Glutamatergic neuron (in vitro differentiated cells): Measurements from ENCODE around the gene SPP2. TPM values are rescaled to one million over a fixed set of nuclear protein-coding genes. Genes with fewer than 3 reads are reported as not detected.

Experiments used
- DNase-seq: peaks from one replicate; pipeline ENCODE4 v3.0.0; 2022
- H3K27ac Mint-ChIP-seq: one replicate; pipeline ENCODE4 v1.8.0; 2020; ENCODE audit warnings: mild to moderate bottlenecking, mixed read lengths, inconsistent platforms; ENCODE audit not compliant: unreplicated experiment
- H3K27me3 Mint-ChIP-seq: one replicate; pipeline ENCODE4 v1.8.0; 2020; ENCODE audit warnings: mild to moderate bottlenecking, moderate library complexity, mixed read lengths, inconsistent platforms; ENCODE audit not compliant: unreplicated experiment
- H3K36me3 Mint-ChIP-seq: one replicate; pipeline ENCODE4 v1.8.0; 2020; ENCODE audit warnings: mild to moderate bottlenecking, mixed read lengths, inconsistent platforms; ENCODE audit not compliant: unreplicated experiment
- H3K4me1 Mint-ChIP-seq: one replicate; pipeline ENCODE4 v1.8.0; 2020; ENCODE audit warnings: mild to moderate bottlenecking, low read depth, mixed read lengths, inconsistent platforms; ENCODE audit not compliant: unreplicated experiment
- H3K4me3 Mint-ChIP-seq: one replicate; pipeline ENCODE4 v1.8.0; 2020; ENCODE audit warnings: mild to moderate bottlenecking, mixed read lengths, inconsistent platforms; ENCODE audit not compliant: unreplicated experiment
- H3K9me3 Mint-ChIP-seq: one replicate; pipeline ENCODE4 v1.8.0; 2020; ENCODE audit warnings: mild to moderate bottlenecking, moderate library complexity, mixed read lengths, inconsistent platforms; ENCODE audit not compliant: unreplicated experiment
- total RNA-seq: library from RNA; stranded (reverse); fragmentation: NEBNext Ultra II Directional; extraction: Animal tissue kit (Norgen Biotek cat#: 25700); gene quantifications from one replicate; pipeline ENCODE4 v1.2.1, GENCODE V29; 2021; ENCODE audit not compliant: unreplicated experiment
- TF ChIP-seq, protein P1 (sequence below): fragments of 200-600 bp; sonication (generic); IDR thresholded peaks from one replicate; pipeline ENCODE4 v1.5.0; 2021; ENCODE audit not compliant: partially characterized antibody, unreplicated experiment

SPP2 gene
- total RNA-seq, 1 donor from 2014 or later, result not detected

DNA sequence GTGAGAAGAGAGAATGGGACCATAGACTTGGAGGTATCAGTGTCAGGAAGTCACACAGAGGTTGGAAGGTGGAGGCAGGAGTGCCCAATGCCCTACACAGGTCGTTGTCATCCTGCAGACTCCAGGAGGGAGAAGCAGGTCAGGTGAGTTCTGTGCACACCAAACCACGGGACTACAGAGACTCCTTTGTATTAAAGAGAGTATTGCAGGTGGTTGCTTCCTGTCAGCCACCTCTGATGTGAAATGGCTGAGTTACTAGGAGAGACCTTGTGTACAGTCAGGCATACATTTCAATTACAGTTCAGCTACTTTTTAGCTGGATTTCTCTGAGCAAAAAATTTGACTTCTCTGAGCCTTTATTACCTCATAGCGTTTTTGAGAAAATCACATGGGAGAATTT, 51.6 kb downstream of the SPP2 start:
- TF ChIP-seq, protein P1, sequence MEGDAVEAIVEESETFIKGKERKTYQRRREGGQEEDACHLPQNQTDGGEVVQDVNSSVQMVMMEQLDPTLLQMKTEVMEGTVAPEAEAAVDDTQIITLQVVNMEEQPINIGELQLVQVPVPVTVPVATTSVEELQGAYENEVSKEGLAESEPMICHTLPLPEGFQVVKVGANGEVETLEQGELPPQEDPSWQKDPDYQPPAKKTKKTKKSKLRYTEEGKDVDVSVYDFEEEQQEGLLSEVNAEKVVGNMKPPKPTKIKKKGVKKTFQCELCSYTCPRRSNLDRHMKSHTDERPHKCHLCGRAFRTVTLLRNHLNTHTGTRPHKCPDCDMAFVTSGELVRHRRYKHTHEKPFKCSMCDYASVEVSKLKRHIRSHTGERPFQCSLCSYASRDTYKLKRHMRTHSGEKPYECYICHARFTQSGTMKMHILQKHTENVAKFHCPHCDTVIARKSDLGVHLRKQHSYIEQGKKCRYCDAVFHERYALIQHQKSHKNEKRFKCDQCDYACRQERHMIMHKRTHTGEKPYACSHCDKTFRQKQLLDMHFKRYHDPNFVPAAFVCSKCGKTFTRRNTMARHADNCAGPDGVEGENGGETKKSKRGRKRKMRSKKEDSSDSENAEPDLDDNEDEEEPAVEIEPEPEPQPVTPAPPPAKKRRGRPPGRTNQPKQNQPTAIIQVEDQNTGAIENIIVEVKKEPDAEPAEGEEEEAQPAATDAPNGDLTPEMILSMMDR, result no peak
- H3K36me3 Mint-ChIP-seq, result no peaks in the 10 kb centered on the region
- H3K4me3 Mint-ChIP-seq, result no peak overlapping the region
- H3K27me3 Mint-ChIP-seq, result no peaks in the 10 kb centered on the region
- no peak for DNase-seq
- no peak overlapping the region for H3K27ac Mint-ChIP-seq
- H3K4me1 Mint-ChIP-seq, result no peaks in the 10 kb centered on the region
- no peaks in the 10 kb centered on the region for H3K9me3 Mint-ChIP-seq

DNA sequence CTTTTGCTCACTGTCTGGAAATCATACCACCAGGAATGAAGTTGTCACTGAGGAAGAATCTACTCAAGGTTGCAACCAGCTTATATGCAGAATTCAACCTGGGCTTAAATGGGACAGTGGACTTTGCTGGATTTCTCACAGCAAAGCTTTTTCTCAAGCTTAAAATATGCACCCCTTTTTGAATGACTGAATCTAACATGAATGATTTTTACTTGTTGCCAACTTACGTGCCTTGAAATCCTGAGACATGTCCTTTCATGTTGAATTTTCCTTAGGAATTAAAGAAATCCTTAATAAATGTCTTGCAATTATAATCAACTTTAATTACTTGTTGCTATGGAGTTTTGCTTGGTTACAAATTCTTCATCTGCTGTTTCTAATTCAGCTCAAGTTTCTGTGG, 57.4 kb downstream of the SPP2 start:
- H3K36me3 Mint-ChIP-seq, result no peaks in the 10 kb centered on the region
- H3K27me3 Mint-ChIP-seq, result peaks cover 2% of the 10 kb centered on the region
- no peak overlapping the region for H3K4me3 Mint-ChIP-seq
- DNase-seq, result no peak
- H3K4me1 Mint-ChIP-seq, result no peaks in the 10 kb centered on the region
- TF ChIP-seq, protein P1, result no peak
- no peaks in the 10 kb centered on the region for H3K9me3 Mint-ChIP-seq
- no peak overlapping the region for H3K27ac Mint-ChIP-seq

DNA sequence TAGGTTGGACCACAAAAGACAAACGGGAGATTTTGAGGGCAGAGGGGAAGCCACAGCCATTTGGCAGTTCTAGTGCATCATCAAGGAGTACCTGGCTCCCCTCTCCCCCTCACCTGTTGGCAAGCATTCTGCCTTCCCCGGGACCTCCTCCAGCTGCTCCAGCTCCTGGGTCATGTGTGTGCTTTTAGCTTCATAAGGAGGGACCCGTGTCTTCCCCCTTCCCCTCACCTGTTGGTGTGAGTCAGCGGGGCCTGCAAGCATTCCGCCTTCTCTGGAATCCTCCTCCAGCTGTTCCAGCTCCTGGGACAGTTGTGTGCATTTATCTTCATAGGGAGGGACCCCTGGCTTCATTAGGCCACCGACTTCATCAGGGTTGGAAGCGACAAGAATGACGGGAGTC, 58.8 kb downstream of the SPP2 start:
- no peaks in the 10 kb centered on the region for H3K4me1 Mint-ChIP-seq
- H3K9me3 Mint-ChIP-seq, result no peaks in the 10 kb centered on the region
- peaks cover 2% of the 10 kb centered on the region for H3K27me3 Mint-ChIP-seq
- no peak overlapping the region for H3K27ac Mint-ChIP-seq
- no peaks in the 10 kb centered on the region for H3K36me3 Mint-ChIP-seq
- TF ChIP-seq, protein P1, result no peak
- no peak for DNase-seq
- H3K4me3 Mint-ChIP-seq, result no peak overlapping the region

DNA sequence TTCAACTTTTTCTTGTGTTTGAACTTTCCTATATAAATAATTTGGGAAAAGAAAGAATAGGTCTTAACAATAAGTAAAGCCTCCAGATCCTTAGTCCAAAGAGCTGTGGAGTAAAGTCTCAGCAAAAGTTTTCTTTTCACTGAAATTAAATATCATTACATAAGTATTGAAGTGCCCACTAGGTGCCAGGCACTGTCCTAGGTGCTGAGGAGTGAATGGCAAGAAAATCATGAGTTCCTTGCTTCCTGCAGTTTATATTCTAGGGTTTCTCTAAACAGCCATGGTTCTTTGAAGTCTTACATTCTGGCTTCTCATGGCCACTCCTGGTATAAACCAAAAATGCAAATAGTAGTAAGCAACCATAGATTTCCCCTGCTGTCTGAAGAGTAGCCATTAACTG, 59.7 kb downstream of the SPP2 start:
- Mint-ChIP-seq H3K27ac (no peak overlapping the region), H3K4me1 (no peaks in the 10 kb centered on the region), H3K9me3 (no peaks in the 10 kb centered on the region), H3K36me3 (no peaks in the 10 kb centered on the region), H3K27me3 (peaks cover 2% of the 10 kb centered on the region), H3K4me3 (no peak overlapping the region)
- TF ChIP-seq, protein P1, result no peak
- no peak for DNase-seq

DNA sequence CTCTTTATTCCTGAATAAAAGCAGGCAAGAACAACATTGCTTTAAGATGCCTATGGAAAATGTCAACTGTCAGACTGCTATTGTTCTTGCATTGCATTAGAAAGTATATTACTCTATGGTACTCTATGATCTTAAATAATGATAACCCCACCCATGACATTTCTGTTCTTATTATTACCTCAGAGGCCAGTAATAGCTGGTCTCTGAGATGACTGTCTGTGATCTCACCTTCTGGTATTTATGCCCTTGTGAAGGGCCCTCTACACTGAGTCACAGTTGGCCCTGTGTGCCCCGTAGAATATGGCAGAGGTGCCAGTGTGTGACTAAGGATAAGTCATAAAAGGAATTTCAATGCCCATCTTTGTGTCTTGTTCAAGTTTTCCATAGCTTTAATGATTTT, 61.0 kb downstream of the SPP2 start:
- Mint-ChIP-seq H3K9me3 (no peaks in the 10 kb centered on the region), H3K4me1 (no peaks in the 10 kb centered on the region), H3K4me3 (no peak overlapping the region), H3K27ac (no peak overlapping the region), H3K36me3 (no peaks in the 10 kb centered on the region), H3K27me3 (peaks cover 2% of the 10 kb centered on the region)
- no peak for DNase-seq
- TF ChIP-seq, protein P1, result no peak
